Measurements from ENCODE around the gene SURF6. TPM values are rescaled to one million over a fixed set of nuclear protein-coding genes. Genes with fewer than 3 reads are reported as not detected.

Gene SURF6
- total RNA-seq, 2 experiments from 2014 or later, result 19.2 to 27.8 TPM

DNA sequence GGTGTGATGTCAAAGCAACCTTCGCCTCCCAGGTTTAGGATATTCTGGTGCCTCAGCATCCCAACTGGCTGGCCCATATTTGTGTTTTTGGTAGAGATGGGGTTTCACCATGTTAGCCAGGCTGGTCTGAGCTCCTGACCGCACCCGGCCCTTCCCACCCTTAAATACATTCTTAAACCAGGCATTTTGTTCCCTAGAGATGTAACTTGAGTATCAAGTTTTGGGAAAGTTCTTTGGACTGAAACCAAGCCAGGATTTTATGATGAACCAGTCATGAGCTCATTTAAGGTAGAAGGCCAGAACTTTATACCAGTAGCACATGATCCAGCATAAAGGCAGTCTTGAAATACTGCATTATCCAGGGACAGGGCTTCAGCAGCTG lies 15.5 kb upstream of the SURF6 start:
- intact Hi-C loops (cut with micrococcal nuclease; ENCODE audit: unreplicated experiment), result loop anchor here (5.0 kb wide), 1 partner anchor 126 kb away; the partner anchor contains the start of gene SLC2A6
- Histone ChIP-seq H3K4me3 (ENCODE audit: low read depth, low read length, poor library complexity, severe bottlenecking) (no peak overlapping the region), H3K27ac (ENCODE audit: low read depth, low read length, poor library complexity, severe bottlenecking) (no peak overlapping the region), H2AFZ (ENCODE audit: low read length) (no peak overlapping the region), H3K4me1 (ENCODE audit: insufficient read depth, low read length, poor library complexity, severe bottlenecking) (peaks cover 50% of the 10 kb centered on the region), H3K79me2 (ENCODE audit: insufficient read depth, low read depth, low read length) (peaks cover 45% of the 10 kb centered on the region), H3K36me3 (ENCODE audit: insufficient read depth, low read length) (peaks cover 61% of the 10 kb centered on the region), H3K9me3 (ENCODE audit: low read length) (no peaks in the 10 kb centered on the region), H4K20me1 (ENCODE audit: insufficient read depth, low read length) (peaks cover 17% of the 10 kb centered on the region), H3K9me2 (ENCODE audit: insufficient read depth, low read length) (no peaks in the 10 kb centered on the region), H3K4me2 (ENCODE audit: low read length) (no peak overlapping the region)
- DNase-seq (ENCODE audit: low spot score), result no peak
- BruUV-seq (replicated peaks), result TSS peak; percentile 23
- POLR2A ChIA-PET, result no interaction called here
- CTCF ChIA-PET (ENCODE audit: unreplicated experiment), result no interaction called here
- no peak for TF ChIP-seq EZH2phosphoT487 (IDR thresholded peaks at IDR 0.05; ENCODE audit: borderline replicate concordance, low read depth, low read length)
- TF ChIP-seq, protein P1, sequence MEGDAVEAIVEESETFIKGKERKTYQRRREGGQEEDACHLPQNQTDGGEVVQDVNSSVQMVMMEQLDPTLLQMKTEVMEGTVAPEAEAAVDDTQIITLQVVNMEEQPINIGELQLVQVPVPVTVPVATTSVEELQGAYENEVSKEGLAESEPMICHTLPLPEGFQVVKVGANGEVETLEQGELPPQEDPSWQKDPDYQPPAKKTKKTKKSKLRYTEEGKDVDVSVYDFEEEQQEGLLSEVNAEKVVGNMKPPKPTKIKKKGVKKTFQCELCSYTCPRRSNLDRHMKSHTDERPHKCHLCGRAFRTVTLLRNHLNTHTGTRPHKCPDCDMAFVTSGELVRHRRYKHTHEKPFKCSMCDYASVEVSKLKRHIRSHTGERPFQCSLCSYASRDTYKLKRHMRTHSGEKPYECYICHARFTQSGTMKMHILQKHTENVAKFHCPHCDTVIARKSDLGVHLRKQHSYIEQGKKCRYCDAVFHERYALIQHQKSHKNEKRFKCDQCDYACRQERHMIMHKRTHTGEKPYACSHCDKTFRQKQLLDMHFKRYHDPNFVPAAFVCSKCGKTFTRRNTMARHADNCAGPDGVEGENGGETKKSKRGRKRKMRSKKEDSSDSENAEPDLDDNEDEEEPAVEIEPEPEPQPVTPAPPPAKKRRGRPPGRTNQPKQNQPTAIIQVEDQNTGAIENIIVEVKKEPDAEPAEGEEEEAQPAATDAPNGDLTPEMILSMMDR (conservative IDR thresholded peaks at IDR 0.05; ENCODE audit: low read length), result no peak

DNA sequence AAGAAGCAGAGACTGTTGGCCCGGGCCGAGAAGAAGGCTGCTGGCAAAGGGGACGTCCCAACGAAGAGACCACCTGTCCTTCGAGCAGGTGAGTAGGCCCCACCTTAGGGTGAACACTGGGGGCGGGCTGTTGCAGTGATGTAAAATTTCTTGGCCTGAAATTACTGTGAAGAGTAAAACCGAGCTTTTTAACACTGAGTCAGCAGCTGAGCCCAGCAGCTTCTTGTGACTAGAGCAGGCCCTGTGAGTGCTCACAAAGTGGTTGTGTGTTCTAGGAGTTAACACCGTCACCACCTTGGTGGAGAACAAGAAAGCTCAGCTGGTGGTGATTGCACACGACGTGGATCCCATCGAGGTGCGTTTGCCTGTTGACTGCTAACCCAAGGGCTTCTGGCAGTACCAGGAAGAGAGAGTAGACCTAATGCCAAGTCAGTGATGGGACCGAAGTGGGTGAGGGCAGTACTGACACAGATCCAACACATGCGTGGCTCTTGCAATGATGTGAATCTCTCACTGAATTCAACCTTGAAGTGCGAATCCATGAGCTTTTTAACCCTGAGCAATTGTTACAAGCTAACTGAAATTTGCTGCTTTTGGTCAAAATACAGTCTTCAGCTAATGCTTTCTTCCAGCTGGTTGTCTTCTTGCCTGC lies 14.1 kb upstream of the SURF6 start:
- Histone ChIP-seq H3K9me2 (ENCODE audit: insufficient read depth, low read length) (no peaks in the 10 kb centered on the region), H3K4me2 (ENCODE audit: low read length) (peak overlapping the region; percentile 99), H3K27ac (ENCODE audit: low read depth, low read length, poor library complexity, severe bottlenecking) (peak overlapping the region; percentile 87), H4K20me1 (ENCODE audit: insufficient read depth, low read length) (peaks cover 17% of the 10 kb centered on the region), H2AFZ (ENCODE audit: low read length) (no peak overlapping the region), H3K4me1 (ENCODE audit: insufficient read depth, low read length, poor library complexity, severe bottlenecking) (peaks cover 54% of the 10 kb centered on the region), H3K4me3 (ENCODE audit: low read depth, low read length, poor library complexity, severe bottlenecking) (peak overlapping the region; percentile 99), H3K9me3 (ENCODE audit: low read length) (no peaks in the 10 kb centered on the region), H3K79me2 (ENCODE audit: insufficient read depth, low read depth, low read length) (peaks cover 50% of the 10 kb centered on the region), H3K36me3 (ENCODE audit: insufficient read depth, low read length) (peaks cover 75% of the 10 kb centered on the region)
- intact Hi-C loops (cut with micrococcal nuclease; ENCODE audit: unreplicated experiment), result loop anchor here (2.0 to 5.0 kb wide), 3 partner anchors 67 to 137 kb away; partner anchors contain the start of genes REXO4 and SLC2A6
- BruUV-seq (replicated peaks), result no TSS peak
- no peak for TF ChIP-seq EZH2phosphoT487 (IDR thresholded peaks at IDR 0.05; ENCODE audit: borderline replicate concordance, low read depth, low read length)
- TF ChIP-seq, protein P1 (conservative IDR thresholded peaks at IDR 0.05; ENCODE audit: low read length), result no peak
- ChIA-PET CTCF (ENCODE audit: unreplicated experiment) (no interaction called here), POLR2A (interaction anchor here (0.8 kb wide), 1 partner anchor 109 kb away, joined by 4 read pairs; the partner anchor contains the start of gene CACFD1)
- DNase-seq (ENCODE audit: low spot score), result no peak

Measured in OCI-LY7 (cell line).